Endothelial cell of umbilical vein (primary cell): ENCODE data around the gene PCBD1. TPM values are rescaled to one million over a fixed set of nuclear protein-coding genes. Genes with fewer than 3 reads are reported as not detected.

Source experiments
- BruUV-seq: library from RNA; stranded (reverse); fragments of 400-500 nt; replicated peaks from 2 replicates; lab custom pipeline; 2021; lab: Mats Ljungman, UMichigan
- CTCF ChIA-PET: fragments of 300-600, 350-600 bp; sonication (Branson Sonifier 250); formaldehyde crosslinking; loops from one replicate; lab custom pipeline; 2021; ENCODE audit warnings: antibody characterized with exemption, inconsistent platforms; lab: Charles Lee
- POLR2A ChIA-PET: fragments of 300-600, 350-600 bp; sonication (Branson Sonifier 250); formaldehyde crosslinking; loops from one replicate; lab custom pipeline; 2021; ENCODE audit warnings: antibody characterized with exemption, inconsistent platforms; lab: Charles Lee
- DNase-seq: peaks from one replicate; pipeline ENCODE4 v3.0.0-alpha.2; 2011; ENCODE audit warnings: low read depth, low spot score
- FAIRE-seq: peaks from 2 replicates; lab custom pipeline; 2011; peaks lifted over from hg19 to GRCh38; lab: Jason Lieb, UNC
- H2AFZ ChIP-seq: 2 replicates; pipeline ENCODE4 v1.6.0; 2012; ENCODE audit warnings: low read depth, low read length, control low read depth, inconsistent platforms
- H3K27ac ChIP-seq: 2 replicates; pipeline ENCODE4 v1.5.1; 2011; ENCODE audit warnings: low read depth, mild to moderate bottlenecking, control low read depth, low read length, moderate library complexity; ENCODE audit not compliant: insufficient read depth
- H3K27me3 ChIP-seq, 2 experiments: 2 replicates each; pipeline versions ENCODE4 v1.6.0 to v1.6.1; 2011; ENCODE audit warnings: low read length in 2 of 2, mixed read lengths in 1 of 2; ENCODE audit not compliant: control insufficient read depth in 2 of 2, insufficient read depth in 2 of 2
- H3K36me3 ChIP-seq, 2 experiments: 2 replicates in 1 of 2; 3 replicates in 1 of 2; pipeline ENCODE4 v1.5.1; 2011; ENCODE audit warnings: low read length in 2 of 2, mild to moderate bottlenecking in 1 of 2, moderate library complexity in 1 of 2; ENCODE audit not compliant: control insufficient read depth in 2 of 2, insufficient read depth in 2 of 2; ENCODE audit errors: extremely low read depth in 1 of 2
- H3K4me1 ChIP-seq: 3 replicates; pipeline ENCODE4 v1.5.1; 2011; ENCODE audit warnings: mild to moderate bottlenecking, low read length; ENCODE audit not compliant: control insufficient read depth, insufficient read depth; ENCODE audit errors: extremely low read depth
- H3K4me2 ChIP-seq: 2 replicates; pipeline ENCODE4 v1.6.1; 2011; ENCODE audit warnings: low read length, control low read depth, mixed read lengths; ENCODE audit not compliant: insufficient read depth
- H3K4me3 ChIP-seq, 3 experiments: fragments of 200-600 bp in 1 of 3; sonication (generic), shearing (Covaris generic) in 1 of 3; replicated peaks in 1 of 3; 2 replicates each; pipeline ENCODE4 v1.5.1; 2011 to 2016; ENCODE audit warnings: control low read depth in 3 of 3, low read length in 3 of 3, mild to moderate bottlenecking in 2 of 3, inconsistent platforms in 1 of 3, low read depth in 1 of 3, moderate library complexity in 1 of 3; ENCODE audit not compliant: insufficient read depth in 1 of 3
- H3K79me2 ChIP-seq: 2 replicates; pipeline ENCODE4 v1.6.0; 2012; ENCODE audit warnings: low read length, inconsistent platforms; ENCODE audit not compliant: control insufficient read depth, insufficient read depth
- H3K9ac ChIP-seq: replicated peaks from 2 replicates; pipeline ENCODE3; 2011; ENCODE audit warnings: low read length, control low read depth; ENCODE audit not compliant: insufficient read depth; ENCODE audit errors: extremely low read depth
- H3K9me1 ChIP-seq: replicated peaks from 3 replicates; pipeline ENCODE4 v1.6.0; 2011; ENCODE audit warnings: mild to moderate bottlenecking, low read length; ENCODE audit not compliant: control insufficient read depth, insufficient read depth; ENCODE audit errors: extremely low read depth
- H3K9me3 ChIP-seq: replicated peaks from 2 replicates; pipeline ENCODE4 v1.5.1; 2012; ENCODE audit warnings: low read length, inconsistent platforms; ENCODE audit not compliant: control insufficient read depth, insufficient read depth
- H4K20me1 ChIP-seq: replicated peaks from 2 replicates; pipeline ENCODE3; 2011; ENCODE audit warnings: mild to moderate bottlenecking, low read length; ENCODE audit not compliant: control insufficient read depth, insufficient read depth; ENCODE audit errors: extremely low read depth
- EZH2 ChIP-seq: IDR thresholded peaks from 2 replicates; pipeline ENCODE4 v1.6.1; 2012; ENCODE audit warnings: borderline replicate concordance, low read depth, mild to moderate bottlenecking, moderate library complexity, low read length, inconsistent platforms; ENCODE audit not compliant: severe bottlenecking
- FOS ChIP-seq: IDR thresholded peaks from 2 replicates; pipeline ENCODE4 v1.6.1; 2011; ENCODE audit warnings: mild to moderate bottlenecking, low read length, moderate library complexity, borderline replicate concordance; ENCODE audit not compliant: insufficient read depth
- GATA2 ChIP-seq: IDR thresholded peaks from 2 replicates; pipeline ENCODE4 v1.7.0; 2011; ENCODE audit warnings: low read depth, mild to moderate bottlenecking, moderate library complexity, mixed read lengths, low read length; ENCODE audit not compliant: insufficient read length, insufficient read depth
- JUN ChIP-seq: IDR thresholded peaks from 2 replicates; pipeline ENCODE4 v1.6.1; 2011; ENCODE audit warnings: borderline replicate concordance, low read depth; ENCODE audit not compliant: insufficient read length, insufficient read depth
- MYC ChIP-seq: IDR thresholded peaks from one replicate; pipeline ENCODE4 v1.6.1; 2011; ENCODE audit warnings: mild to moderate bottlenecking, low read depth, low read length
- POLR2A ChIP-seq: IDR thresholded peaks from 2 replicates; pipeline ENCODE4 v1.6.1; 2012; ENCODE audit warnings: low read depth, mild to moderate bottlenecking, control low read depth, low read length
- POLR2AphosphoS5 ChIP-seq: IDR thresholded peaks from 2 replicates; pipeline ENCODE4 v1.6.1; 2012; ENCODE audit warnings: low read depth, mild to moderate bottlenecking, control low read depth, low read length, moderate library complexity; ENCODE audit not compliant: insufficient read depth
- dilution Hi-C: fragments of 300-500 bp; cut with MboI; formaldehyde crosslinking; loops from one replicate; pipeline ENCODE4 v1.15.0; 2019; ENCODE audit warnings: low sequenced_read_pairs; ENCODE audit not compliant: extremely low pct_ligation_motif_present
- intact Hi-C: fragments of 100-400 bp; cut with micrococcal nuclease; formaldehyde crosslinking; loops from one replicate; pipeline ENCODE4 v1.10.0; 2022
- polyA plus RNA-seq, 4 experiments: library from polyadenylated mRNA; depleted of rRNA in 3 of 4; stranded (reverse) in 3 of 4; unstranded in 1 of 4; fragments of >200 nt; gene quantifications; 2 replicates each; pipeline versions ENCODE4 v1.2.1 to v1.2.3, GENCODE V29; 2011 to 2012; ENCODE audit warnings: missing spikeins in 1 of 4
- total RNA-seq: library from RNA; stranded (reverse); gene quantifications from 2 replicates; pipeline ENCODE4 v1.2.3, GENCODE V29; 2021
- TF ChIP-seq, protein P1 (sequence below), 2 donors: IDR thresholded peaks; 1 replicate in 1 of 2; 2 replicates in 1 of 2; pipeline ENCODE4 v1.5.1; 2011; ENCODE audit warnings: low read length in 2 of 2, mild to moderate bottlenecking in 2 of 2, moderate library complexity in 2 of 2, control low read depth in 1 of 2, inconsistent platforms in 1 of 2, low read depth in 1 of 2; ENCODE audit not compliant: insufficient read depth in 1 of 2; ENCODE audit errors: extremely low read depth in 1 of 2
- TF ChIP-seq, protein P2 (sequence below): IDR thresholded peaks from 2 replicates; pipeline ENCODE4 v1.6.1; 2011; ENCODE audit not compliant: insufficient read depth, insufficient read length

Gene PCBD1
- total and polyA plus RNA-seq, 2 donors (not counting 3 experiments of a cell fraction or from before 2014, with no cell fraction given) = 95.7 to 113 TPM

DNA sequence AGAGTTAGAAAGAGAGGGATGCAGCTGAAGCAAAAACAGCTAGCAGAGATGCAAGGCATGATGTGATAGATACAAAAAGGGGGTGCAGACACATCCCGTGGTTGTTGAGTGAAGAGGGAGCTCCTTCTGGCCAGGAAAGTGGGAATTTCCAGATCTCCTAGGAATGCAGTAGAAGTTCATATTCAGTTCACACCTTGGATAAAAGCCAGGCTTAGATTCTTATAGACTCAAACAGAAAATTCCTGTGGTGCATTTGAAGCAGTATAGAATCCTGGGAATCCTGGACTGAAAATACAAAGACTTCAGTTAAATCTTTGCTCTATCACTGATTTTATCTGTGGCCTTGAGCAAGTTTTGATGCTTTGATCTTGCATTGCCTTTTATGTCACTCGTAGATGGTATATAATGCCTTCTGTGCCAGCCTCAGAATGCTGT, 38.8 kb downstream of the PCBD1 start:
- ChIA-PET POLR2A (no interaction called here), CTCF (no interaction called here)
- dilution Hi-C loops = no loop called here
- no peak overlapping the region for H2AFZ ChIP-seq
- no peak overlapping the region for H3K4me3 ChIP-seq
- H3K27me3 ChIP-seq = no peaks in the 10 kb centered on the region
- no TSS peak for BruUV-seq
- H3K79me2 ChIP-seq = no peaks in the 10 kb centered on the region
- H4K20me1 ChIP-seq = no peaks in the 10 kb centered on the region
- H3K4me2 ChIP-seq = no peak overlapping the region
- no peak overlapping the region for H3K27ac ChIP-seq
- no peaks in the 10 kb centered on the region for H3K9me3 ChIP-seq
- no peaks in the 10 kb centered on the region for H3K9me1 ChIP-seq
- no peaks in the 10 kb centered on the region for H3K4me1 ChIP-seq
- no peak for TF ChIP-seq MYC
- no peak for TF ChIP-seq POLR2A
- TF ChIP-seq EZH2 = no peak
- no peak for TF ChIP-seq GATA2
- TF ChIP-seq POLR2AphosphoS5 = no peak
- no peak for TF ChIP-seq JUN
- TF ChIP-seq, protein P1, sequence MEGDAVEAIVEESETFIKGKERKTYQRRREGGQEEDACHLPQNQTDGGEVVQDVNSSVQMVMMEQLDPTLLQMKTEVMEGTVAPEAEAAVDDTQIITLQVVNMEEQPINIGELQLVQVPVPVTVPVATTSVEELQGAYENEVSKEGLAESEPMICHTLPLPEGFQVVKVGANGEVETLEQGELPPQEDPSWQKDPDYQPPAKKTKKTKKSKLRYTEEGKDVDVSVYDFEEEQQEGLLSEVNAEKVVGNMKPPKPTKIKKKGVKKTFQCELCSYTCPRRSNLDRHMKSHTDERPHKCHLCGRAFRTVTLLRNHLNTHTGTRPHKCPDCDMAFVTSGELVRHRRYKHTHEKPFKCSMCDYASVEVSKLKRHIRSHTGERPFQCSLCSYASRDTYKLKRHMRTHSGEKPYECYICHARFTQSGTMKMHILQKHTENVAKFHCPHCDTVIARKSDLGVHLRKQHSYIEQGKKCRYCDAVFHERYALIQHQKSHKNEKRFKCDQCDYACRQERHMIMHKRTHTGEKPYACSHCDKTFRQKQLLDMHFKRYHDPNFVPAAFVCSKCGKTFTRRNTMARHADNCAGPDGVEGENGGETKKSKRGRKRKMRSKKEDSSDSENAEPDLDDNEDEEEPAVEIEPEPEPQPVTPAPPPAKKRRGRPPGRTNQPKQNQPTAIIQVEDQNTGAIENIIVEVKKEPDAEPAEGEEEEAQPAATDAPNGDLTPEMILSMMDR (IDR thresholded peaks at IDR 0.05; ENCODE audit: extremely low read depth in 1 of 2, insufficient read depth in 1 of 2, low read depth in 1 of 2, low read length in 2 of 2) = no peak
- no peak for TF ChIP-seq FOS
- TF ChIP-seq, protein P2, sequence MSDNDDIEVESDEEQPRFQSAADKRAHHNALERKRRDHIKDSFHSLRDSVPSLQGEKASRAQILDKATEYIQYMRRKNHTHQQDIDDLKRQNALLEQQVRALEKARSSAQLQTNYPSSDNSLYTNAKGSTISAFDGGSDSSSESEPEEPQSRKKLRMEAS = no peak
- H3K36me3 ChIP-seq = peaks cover 2 to 5% of the 10 kb centered on the region in 2 experiments
- peak; percentile 49 for DNase-seq
- intact Hi-C loops = no loop called here
- peak; percentile 49 for FAIRE-seq
- H3K9ac ChIP-seq = no peak overlapping the region
